NCI-H2196 (cell line): Measurements from ENCODE around the gene LOC128125822.
A peak's percentile ranks its signal among the peaks of the same experiment; 100 is the strongest.
"Not testable (repeated sequence)": the region's sequence is repeated elsewhere in the genome, so short reads cannot be mapped to it uniquely, and the experiment has no call there.

Source experiments
- DNase-seq: peaks from one replicate; lab custom pipeline; 2025; ENCODE audit not compliant: unreplicated experiment; lab: John Stamatoyannopoulos, UW

Gene LOC128125822

DNA sequence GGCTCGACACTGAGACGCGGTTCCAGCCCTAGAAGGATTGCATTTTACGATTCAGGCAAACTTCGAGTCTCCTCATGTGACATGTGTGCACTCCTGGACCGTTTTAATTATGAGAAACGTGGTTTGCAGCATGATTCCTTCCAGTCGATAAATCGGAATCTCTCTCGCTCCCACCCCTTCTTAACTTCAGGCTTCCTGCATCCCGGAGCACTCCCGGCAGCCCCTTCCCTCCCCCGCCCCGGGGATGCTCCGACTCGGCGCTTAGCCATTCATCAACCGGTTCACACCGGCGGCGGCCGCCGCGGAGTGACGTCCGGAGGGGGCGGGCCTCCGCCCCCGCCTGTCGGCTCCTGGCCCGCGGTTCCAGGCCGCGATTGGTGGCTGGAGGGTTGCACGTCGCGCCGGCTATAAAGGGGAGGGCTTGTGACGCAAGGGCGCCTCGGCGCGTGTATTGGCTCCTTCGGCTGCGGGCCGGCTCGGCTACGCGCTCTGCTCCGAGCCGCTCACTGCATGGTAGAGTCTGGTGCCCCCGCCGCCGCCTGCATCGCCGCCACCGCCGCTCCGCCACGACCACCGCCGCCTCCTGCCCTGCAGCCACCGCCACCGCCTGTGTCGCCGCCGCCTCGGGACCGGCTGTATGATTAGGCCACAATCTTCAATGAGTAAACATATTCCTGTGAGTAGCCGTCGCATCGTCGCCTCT, at the start of gene LOC128125822, which contains the start of gene PTP4A1:
TSS of gene LOC128125822 (plus strand) at position 437 of the 703 bp plus-strand sequence.
TSS of gene PTP4A1 (plus strand) at position 437 of the 703 bp plus-strand sequence. CDS start 4,401 bp downstream, outside the sequence.
- peak; percentile 97 for DNase-seq

- not testable (repeated sequence) for DNase-seq
Observed at GRCh38 chr6:63522911-63523287, 49.4 kb upstream of the LOC128125822 start.

GRCh38 chr6:63523630-63524029, 48.6 kb upstream of the LOC128125822 start:
- DNase-seq, result no peak

- DNase-seq, result no peak
Observed at GRCh38 chr6:63525186-63525878, 46.9 kb upstream of the LOC128125822 start.

DNA sequence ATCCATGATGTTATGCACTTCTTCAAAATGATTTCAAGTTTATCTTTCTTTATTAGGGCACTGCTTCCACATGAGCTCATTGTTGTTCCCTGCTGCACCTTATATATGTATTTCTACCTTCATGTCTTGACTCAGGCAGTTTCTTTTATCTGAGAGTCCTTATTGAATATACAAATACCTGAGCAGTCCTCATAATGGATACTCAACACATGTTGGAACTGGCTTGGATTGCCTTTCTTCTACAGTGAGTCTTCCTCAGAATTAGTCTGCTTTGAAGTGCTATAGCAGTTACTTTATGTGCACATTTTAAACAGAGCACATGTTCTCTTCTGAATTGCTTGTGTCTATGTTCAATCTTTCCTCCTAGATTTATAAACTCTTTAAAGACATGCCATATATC, 45.3 kb upstream of the LOC128125822 start:
- DNase-seq, result no peak

GRCh38 chr6:63527658-63528514, 44.4 kb upstream of the LOC128125822 start:
- DNase-seq, result peak; percentile 53

DNA sequence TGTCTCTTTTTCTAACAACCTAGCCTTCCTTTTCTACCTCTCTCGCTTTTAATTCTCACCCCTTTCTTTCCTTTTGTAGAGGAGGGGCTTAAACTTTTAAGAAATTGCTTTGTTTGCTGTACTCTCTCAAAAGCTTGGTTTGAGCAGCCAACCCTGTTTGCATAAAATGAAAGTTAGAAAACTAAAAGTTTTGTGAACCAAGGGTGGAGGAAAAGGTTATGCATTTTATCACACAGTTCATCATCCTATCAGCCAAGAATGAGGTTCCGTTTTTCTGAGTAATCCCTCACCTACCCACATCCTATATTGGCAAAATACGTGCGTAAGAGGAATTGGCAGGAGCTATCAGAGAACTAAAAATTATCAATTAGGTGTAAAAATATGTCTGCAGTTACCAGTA, 42.8 kb upstream of the LOC128125822 start:
- no peak for DNase-seq

- no peak for DNase-seq
Observed at GRCh38 chr6:63530182-63530581, 42.1 kb upstream of the LOC128125822 start.

DNA sequence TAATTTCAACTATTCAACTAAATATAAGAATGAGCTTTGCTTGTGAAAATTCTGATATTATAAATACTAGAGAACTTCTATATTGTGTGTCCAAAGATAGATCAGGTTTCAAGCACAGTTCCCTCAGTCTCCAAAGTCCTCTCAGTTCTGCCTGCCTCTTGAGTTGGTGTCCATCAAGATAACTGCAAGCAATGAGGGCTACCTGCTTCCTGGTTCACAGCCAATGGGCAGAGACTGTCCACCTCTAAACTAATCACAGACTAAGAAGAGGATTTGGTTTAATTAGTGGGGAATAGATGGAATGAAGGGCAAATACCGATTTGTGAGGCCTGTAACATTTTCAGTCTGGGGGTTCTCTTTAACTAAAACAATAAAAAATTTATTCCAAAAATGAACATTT, 41.3 kb upstream of the LOC128125822 start:
- DNase-seq, result no peak

- no peak for DNase-seq
Observed at GRCh38 chr6:63533026-63533425, 39.3 kb upstream of the LOC128125822 start.

- no peak for DNase-seq
Observed at GRCh38 chr6:63533952-63534351, 38.3 kb upstream of the LOC128125822 start.

DNA sequence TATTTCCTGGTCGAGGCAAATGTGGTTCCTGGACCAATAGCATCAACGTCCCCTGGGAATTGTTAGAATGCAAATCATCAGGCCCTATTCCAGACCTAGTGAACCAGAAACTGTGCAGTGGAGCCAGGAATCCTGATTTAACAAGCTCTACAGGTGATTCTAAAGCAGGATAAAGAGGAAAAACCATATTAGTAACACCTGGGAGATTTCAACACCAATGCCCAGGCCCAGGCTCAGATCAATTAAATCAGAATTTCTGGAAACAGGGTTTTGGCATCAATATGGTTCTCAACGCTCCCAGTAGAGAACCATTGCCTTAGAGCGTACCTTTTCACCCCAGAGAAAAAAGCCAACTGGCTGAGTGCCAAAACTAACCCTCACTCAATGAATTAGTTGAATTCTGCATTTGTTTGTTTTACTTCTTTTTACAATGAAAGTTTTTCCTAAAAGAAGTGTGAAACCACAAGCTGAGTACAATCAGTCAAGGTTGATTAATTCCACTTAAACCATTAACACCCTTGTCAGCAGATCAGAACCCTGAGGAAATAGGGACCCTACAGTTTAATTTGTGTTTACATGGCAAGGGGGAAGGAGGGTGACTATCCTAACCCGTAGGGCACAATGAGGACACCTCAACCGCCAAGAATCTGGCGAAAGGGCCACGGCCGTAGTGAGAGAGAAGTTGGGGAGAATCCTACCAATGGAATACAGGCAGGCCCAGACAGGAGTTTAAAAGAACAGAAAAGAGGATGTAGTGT, 34.9 kb upstream of the LOC128125822 start:
- DNase-seq, result no peak

GRCh38 chr6:63537959-63538300, 34.4 kb upstream of the LOC128125822 start:
- no peak for DNase-seq

DNA sequence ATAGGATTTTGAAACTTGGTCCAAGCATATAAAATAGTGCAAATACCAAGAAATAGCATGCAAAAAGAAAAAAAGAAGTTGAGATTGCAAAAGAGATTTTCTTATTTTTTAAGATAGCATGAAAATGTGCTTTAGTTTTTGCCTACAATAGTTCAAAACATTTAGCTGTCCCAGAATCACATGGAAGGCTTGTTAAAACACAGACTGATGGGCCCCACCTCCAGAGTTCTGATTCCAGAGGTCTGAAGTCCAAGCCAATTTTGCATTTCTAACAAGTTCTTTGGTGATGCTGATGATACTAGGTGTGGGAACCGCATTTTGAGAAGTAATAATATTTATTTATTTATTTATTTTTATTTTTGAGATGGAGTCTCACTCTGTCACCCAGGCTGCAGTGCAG, 33.7 kb upstream of the LOC128125822 start:
- DNase-seq, result no peak

DNA sequence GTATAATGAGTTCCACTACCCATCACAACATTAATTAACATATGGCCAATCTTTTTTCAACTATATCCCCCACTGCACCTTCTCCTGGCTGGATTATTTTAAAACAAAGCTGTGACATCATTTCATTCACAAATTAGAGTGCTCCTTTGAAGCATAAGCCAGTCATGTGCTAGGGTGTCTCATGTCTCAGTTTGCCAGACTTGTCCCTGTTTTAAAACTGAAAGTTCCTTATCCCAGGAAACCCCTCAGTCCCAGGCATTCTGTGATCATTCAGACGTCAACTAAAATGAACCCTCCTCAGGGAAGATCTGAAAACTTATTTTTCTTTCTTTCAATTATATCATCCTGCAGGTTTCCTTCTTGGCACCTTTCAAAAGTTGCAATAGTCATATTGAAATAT, 29.3 kb upstream of the LOC128125822 start:
- no peak for DNase-seq

- no peak for DNase-seq
Observed at GRCh38 chr6:63543982-63544381, 28.3 kb upstream of the LOC128125822 start.

DNA sequence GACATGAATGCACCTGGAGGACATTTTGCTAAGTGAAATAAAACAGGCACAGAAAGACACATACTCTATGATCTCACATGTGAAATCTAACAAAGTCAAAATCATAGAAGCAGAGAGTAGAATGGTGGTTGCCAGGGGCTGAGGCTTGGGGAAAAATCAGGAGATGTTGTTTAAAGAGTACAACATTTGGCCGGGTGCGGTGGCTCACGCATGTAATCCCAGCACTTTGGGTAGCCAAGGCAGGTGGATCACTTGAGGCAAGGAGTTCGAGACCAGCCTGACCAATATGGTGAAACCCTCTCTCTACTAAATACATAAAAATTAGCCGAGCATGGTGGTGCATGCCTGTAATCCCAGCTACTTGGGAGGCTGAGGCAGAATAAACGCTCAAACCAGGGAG, 26.0 kb upstream of the LOC128125822 start:
- DNase-seq, result no peak

DNA sequence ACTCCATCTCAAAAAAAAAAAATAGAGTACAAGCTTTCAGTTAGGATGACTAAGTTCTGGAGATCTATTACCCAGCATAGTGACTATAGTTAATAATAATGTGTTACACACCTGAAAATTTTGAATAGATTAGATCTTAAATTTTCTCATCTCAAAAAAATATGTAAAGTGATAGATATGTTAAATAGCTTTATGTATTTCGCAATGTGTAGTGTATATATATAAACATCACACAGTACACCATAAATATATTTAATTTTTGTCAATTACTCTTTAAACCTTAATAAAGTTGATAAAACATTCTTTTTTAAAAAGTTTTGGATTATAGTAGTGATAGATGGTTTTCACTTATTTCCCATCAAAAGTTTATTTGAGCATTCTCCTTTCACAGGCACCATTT, 25.6 kb upstream of the LOC128125822 start:
- no peak for DNase-seq

DNA sequence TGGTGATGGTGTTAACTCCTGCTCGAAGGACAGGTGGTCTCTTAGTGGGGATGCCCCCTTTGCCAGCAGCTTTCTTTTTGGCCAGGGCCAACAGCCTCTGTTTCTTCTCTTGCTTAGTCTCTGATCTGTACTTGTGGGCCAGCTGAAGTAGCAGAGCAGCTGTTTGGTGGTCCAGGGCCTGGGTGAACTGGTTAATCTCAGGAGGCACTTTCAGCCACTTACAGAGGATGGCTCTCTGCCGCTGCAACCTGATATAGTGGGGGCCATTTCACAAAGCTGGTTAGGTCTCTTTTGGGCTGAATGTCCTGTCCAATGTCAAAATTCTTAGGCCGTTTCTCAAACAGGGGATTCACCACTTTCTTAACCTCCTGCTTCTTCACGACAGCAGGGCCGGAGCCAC, 23.2 kb upstream of the LOC128125822 start:
- DNase-seq, result no peak

GRCh38 chr6:63553208-63553607, 19.1 kb upstream of the LOC128125822 start:
- no peak for DNase-seq

GRCh38 chr6:63553900-63554299, 18.4 kb upstream of the LOC128125822 start:
- DNase-seq, result no peak
